HepG2 (cell line): ENCODE results near the gene TFRC. TPM values are rescaled to one million over a fixed set of nuclear protein-coding genes. Genes with fewer than 3 reads are reported as not detected.

Experiments
- FOXA3 ChIP-seq: IDR thresholded peaks from 2 replicates; pipeline ENCODE4 v1.6.1; 2016; ENCODE audit warnings: missing genetic modification reagents, missing compliant biosample characterization
- GZF1 ChIP-seq: sonication (generic); formaldehyde crosslinking; IDR thresholded peaks from 2 replicates; pipeline ENCODE4 v1.5.1; 2020; ENCODE audit warnings: mild to moderate bottlenecking, missing genetic modification reagents
- HMGXB3 ChIP-seq: sonication (generic); formaldehyde crosslinking; IDR thresholded peaks from 2 replicates; pipeline ENCODE4 v1.4.0; 2020; ENCODE audit warnings: missing genetic modification reagents, borderline replicate concordance
- PRDM15 ChIP-seq: sonication (generic); formaldehyde crosslinking; IDR thresholded peaks from 2 replicates; pipeline ENCODE4 v1.4.0; 2020; ENCODE audit warnings: missing genetic modification reagents
- RAD21 ChIP-seq: fragments of 450-650 bp; formaldehyde crosslinking; IDR thresholded peaks from 2 replicates; pipeline ENCODE4 v1.5.0; 2020; ENCODE audit warnings: mild to moderate bottlenecking
- REST ChIP-seq, 2 experiments: IDR thresholded peaks; 2 replicates each; pipeline ENCODE4 v1.6.1; 2011 to 2012; ENCODE audit warnings: low read length in 2 of 2, borderline replicate concordance in 1 of 2, low read depth in 1 of 2, mild to moderate bottlenecking in 1 of 2, moderate library complexity in 1 of 2
- RFXAP ChIP-seq: sonication (generic); formaldehyde crosslinking; IDR thresholded peaks from 2 replicates; pipeline ENCODE4 v1.4.0; 2020; ENCODE audit warnings: missing genetic modification reagents, borderline replicate concordance
- TFAP4 ChIP-seq: sonication (generic); IDR thresholded peaks from 2 replicates; pipeline ENCODE4 v1.6.1; 2016; ENCODE audit warnings: low read depth, borderline replicate concordance
- ZNF547 ChIP-seq: sonication (generic); formaldehyde crosslinking; IDR thresholded peaks from 2 replicates; pipeline ENCODE4 v1.5.1; 2020; ENCODE audit warnings: mild to moderate bottlenecking, missing genetic modification reagents
- polyA plus RNA-seq, 8 experiments: library from polyadenylated mRNA; depleted of rRNA in 3 of 8; stranded (reverse) in 7 of 8; unstranded in 1 of 8; fragments of >200 nt; fragmentation: Illumina TruSeq in 4 of 8; extraction: Trizol in 4 of 8; gene quantifications; 2 replicates each; pipeline versions ENCODE4 v1.2.1 to v1.2.3, GENCODE V29; 2011 to 2016; ENCODE audit warnings: low read depth in 4 of 8, missing spikeins in 1 of 8, mixed read lengths in 1 of 8; ENCODE audit not compliant: insufficient read depth in 1 of 8
- total RNA-seq, 5 experiments: library from RNA; depleted of rRNA; stranded (reverse); fragments of >200 nt; fragmentation: Illumina TruSeq; extraction: Trizol; gene quantifications; 2 replicates each; pipeline ENCODE4 v1.2.3, GENCODE V29; 2016; ENCODE audit warnings: low read depth in 1 of 5

Gene TFRC
- total and polyA plus RNA-seq, 2 of the 13 experiments (the other 11 are each of a cell fraction or from before 2014, with no cell fraction given), result 188 to 274 TPM

- TF ChIP-seq HMGXB3 (peak; percentile 94), REST (IDR thresholded peaks at IDR 0.05; ENCODE audit: borderline replicate concordance in 1 of 2, low read depth in 1 of 2, low read length in 2 of 2) (peak in 1 of 2 experiments; percentile 69; a peak in 1 of 4 replicates), FOXA3 (CRISPR knock-in tag) (peak; percentile 95), TFAP4 (peak; percentile 86; the same call in 1 of the 2 replicates), GZF1 (CRISPR knock-in tag) (peak; percentile 65; the same call in 1 of the 2 replicates), RFXAP (CRISPR knock-in tag) (peak; percentile 80; the same call in 1 of the 2 replicates), PRDM15 (no peak), RAD21 (peak; percentile 39; the same call in 1 of the 2 replicates), ZNF547 (CRISPR knock-in tag) (peak; percentile 47; the same call in 1 of the 2 replicates)
Measured at GRCh38 chr3:196055683-196056270, 26.1 kb downstream of the TFRC start (continued).
